NOMO-1 (cell line): ENCODE measurements around the gene MTPN.

Experiments used
- DNase-seq, 2 experiments: peaks; one replicate each; lab custom pipeline; 2025; ENCODE audit not compliant: unreplicated experiment in 2 of 2; lab: John Stamatoyannopoulos, UW

Gene MTPN

GRCh38 chr7:135959646-135960363 lies 17.4 kb downstream of the MTPN start:
- DNase-seq, result no peak

GRCh38 chr7:135958173-135958572 lies 19.0 kb downstream of the MTPN start:
- DNase-seq, result no peak

GRCh38 chr7:135957627-135958026 lies 19.5 kb downstream of the MTPN start:
- DNase-seq, result no peak

GRCh38 chr7:135956393-135956792 lies 20.8 kb downstream of the MTPN start:
- DNase-seq, result no peak

GRCh38 chr7:135950972-135951371 lies 26.2 kb downstream of the MTPN start:
- DNase-seq, result no peak

- no peak for DNase-seq
These were observed 26.7 kb downstream of the MTPN start for GRCh38 chr7:135950429-135950828.

GRCh38 chr7:135946289-135947055 lies 30.7 kb downstream of the MTPN start:
- DNase-seq, result no peak

GRCh38 chr7:135944753-135945152 lies 32.4 kb downstream of the MTPN start:
- no peak for DNase-seq

GRCh38 chr7:135943134-135943879 lies 33.9 kb downstream of the MTPN start:
- DNase-seq, result no peak

- no peak for DNase-seq
These were observed 34.5 kb downstream of the MTPN start for GRCh38 chr7:135942614-135943013.

GRCh38 chr7:135940077-135941075 lies 36.8 kb downstream of the MTPN start:
- no peak for DNase-seq

GRCh38 chr7:135939261-135939812 lies 37.8 kb downstream of the MTPN start:
- no peak for DNase-seq

- DNase-seq, result no peak
These were observed 38.6 kb downstream of the MTPN start for GRCh38 chr7:135938563-135938962.

- DNase-seq, result no peak
These were observed 39.1 kb downstream of the MTPN start for GRCh38 chr7:135938086-135938485.

GRCh38 chr7:135936497-135937217 lies 40.5 kb downstream of the MTPN start:
- no peak for DNase-seq

- DNase-seq, result no peak
These were observed 42.5 kb downstream of the MTPN start for GRCh38 chr7:135934651-135935050.

- no peak for DNase-seq
These were observed 43.5 kb downstream of the MTPN start for GRCh38 chr7:135933509-135934188.

GRCh38 chr7:135932131-135932530 lies 45.0 kb downstream of the MTPN start:
- DNase-seq, result no peak
